Umbilical cord (tissue), 2 donors: ENCODE measurements around the gene LYPD6. TPM values are rescaled to one million over a fixed set of nuclear protein-coding genes. Genes with fewer than 3 reads are reported as not detected.

Experiments used
- DNase-seq: peaks from one replicate; pipeline ENCODE4 v3.0.0-alpha.2; 2015; ENCODE audit warnings: low spot score
- total RNA-seq: library from RNA; depleted of rRNA; stranded (reverse); fragments of >200 nt; gene quantifications from one replicate; pipeline ENCODE4 v1.2.3, GENCODE V29; 2014; ENCODE audit warnings: low replicate concordance; ENCODE audit not compliant: insufficient read depth

Gene LYPD6
- total RNA-seq, 1 donor from 2014 or later, result 22.4 TPM

DNA sequence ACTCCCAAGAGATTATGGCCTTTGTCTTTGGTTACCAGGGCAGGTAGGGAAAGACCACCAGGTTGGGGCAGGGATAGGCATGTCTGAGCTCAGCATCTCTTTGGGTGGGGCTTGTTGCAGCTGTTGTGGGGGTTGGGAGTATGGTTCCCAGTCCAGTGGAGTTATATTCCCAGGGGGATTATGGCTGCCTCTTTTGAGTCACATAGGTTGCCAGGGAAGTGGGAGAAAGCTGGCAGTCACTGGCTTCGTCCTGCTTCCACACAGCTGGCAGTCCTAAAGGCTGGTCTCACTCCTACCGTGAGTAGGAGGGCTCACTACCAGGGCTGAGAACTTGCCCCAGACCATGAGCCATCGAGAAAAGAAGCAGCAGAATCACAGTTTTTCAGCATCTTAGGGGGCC is 79.1 kb downstream of the LYPD6 start:
- DNase-seq, result no peak

DNA sequence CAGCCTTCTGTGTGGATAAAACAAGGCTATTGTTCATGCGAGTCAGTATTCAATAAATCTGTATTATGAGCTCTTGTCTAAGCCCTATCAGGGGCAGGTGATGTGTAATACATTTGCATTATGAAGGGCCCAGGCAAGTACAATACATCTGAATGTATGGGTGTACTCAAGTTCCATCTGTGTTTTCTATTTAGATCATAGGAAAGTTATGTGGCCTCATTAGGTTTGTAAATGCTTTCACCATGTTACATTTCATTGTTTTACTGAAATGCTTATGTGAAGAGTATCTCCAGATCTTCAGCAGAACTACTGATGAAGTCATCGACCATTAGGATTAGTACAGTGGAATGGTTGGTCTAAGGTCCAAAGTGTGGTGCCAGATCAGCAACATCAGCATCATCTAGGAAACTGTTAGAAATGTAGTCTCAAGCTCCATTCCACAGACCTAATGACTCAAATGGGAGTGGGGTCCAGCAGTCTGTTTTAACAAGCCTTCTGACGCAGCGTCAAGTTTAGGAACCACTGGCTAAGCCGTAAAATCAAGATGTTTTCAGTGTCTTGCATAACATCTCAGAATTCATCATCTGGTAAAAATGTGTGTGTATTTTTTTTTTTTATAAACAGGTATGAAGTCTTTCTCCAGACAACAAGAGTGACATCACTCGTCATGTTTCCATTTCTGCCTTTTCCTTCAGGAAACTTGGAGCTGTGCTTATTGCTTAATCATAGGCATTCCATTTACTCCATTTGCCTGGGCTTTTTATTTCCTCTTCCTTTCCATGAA is 80.5 kb downstream of the LYPD6 start:
- peak; percentile 35 for DNase-seq

DNA sequence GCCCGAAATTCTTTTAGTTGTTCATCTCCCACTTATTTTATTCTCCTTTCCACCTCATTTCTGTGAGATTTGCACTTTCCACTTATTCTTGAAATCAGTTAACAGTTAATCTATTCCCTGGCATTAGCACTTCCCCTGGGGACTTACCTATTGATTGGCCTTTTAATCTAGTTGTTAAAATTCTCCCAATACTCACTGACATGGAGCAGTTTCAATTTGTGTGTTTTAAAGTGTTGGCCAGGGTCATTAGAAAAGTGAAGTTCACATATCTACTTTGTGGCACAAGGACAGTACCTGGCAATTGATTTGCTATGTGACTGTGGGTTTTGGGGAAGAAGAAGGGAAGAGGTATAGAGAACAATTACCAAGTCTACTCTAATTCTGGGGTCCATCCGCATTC is 83.1 kb downstream of the LYPD6 start:
- DNase-seq, result no peak

DNA sequence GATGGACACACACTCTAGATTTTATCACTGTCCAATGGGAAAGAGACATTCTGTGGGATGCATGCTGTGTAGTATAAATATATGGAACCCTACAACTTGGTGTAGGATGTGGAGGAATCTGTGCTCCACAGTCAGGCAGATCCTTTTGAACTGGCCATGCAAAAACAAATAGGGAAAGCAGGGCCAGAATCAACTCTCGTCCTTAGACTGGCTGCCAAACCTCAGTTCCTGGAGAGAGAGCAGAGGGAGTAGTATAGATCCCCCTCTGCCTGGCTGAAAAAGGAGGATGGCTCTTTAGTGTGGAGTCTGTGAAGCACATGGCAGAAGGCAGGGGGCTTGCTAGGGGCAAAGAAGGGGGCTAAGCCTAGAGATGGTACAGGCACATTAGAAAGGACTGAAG is 84.7 kb downstream of the LYPD6 start:
- DNase-seq, result no peak

DNA sequence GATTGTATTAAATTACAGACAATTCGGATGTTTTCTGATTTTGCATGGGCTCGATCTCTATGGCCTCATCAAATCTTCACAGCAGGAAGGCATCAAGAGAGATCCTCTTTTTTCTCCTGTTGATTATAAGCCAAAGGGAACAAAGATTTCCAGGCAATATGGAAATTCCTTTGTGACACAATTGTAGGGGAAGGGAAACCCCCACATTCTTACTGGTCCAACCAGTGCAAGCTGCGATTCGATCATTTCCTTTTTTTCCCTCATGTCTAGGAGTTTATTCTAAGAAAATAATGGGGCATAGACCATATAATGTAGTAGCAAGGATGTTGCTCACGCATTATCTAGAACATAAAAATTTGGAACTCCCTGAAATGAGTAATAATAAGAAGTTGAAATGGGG is 87.7 kb downstream of the LYPD6 start:
- DNase-seq, result no peak

DNA sequence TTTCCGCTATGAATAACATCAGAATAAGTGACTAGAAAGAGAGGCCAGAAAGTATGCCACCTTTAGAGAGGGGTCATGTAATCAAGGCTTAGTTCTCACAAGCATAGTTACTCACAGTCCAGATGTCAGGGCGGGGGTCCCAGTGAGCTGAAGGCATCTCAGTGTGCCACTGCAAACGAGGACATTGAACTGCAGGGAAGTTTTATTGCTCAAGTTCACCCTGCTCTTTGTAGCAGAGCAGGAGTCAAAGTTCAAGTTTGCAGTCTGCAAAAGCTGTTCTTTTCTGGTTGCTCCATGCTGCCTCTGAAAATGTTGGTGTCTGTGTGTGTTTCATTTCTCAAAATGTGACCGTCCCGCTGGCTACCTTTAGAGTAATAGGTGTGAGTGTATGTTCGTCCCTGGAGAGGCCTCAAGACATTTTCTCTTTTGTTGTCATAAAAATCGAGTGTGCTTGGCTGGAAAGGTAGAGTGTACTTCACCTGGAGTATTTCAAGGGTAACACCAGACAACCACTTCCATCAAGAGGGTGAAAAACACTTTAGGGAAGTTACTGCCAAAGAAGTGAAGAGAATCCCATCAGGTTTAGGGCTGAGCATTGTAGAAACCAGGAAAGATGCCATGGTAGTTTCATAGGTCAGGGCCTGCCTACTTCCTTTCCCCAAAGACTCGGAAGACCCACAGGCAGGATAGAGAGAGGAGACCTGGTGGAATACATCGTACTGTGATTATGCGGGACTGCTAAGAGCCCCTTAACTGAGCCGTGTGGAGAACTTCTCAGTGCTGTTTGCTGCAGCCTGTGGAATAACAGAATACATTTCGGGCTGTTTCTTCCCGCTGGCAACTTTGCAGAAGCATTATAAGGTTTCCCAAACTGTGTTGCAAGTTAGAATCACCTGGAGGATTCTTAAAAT is 89.9 kb downstream of the LYPD6 start:
- DNase-seq, result no peak

DNA sequence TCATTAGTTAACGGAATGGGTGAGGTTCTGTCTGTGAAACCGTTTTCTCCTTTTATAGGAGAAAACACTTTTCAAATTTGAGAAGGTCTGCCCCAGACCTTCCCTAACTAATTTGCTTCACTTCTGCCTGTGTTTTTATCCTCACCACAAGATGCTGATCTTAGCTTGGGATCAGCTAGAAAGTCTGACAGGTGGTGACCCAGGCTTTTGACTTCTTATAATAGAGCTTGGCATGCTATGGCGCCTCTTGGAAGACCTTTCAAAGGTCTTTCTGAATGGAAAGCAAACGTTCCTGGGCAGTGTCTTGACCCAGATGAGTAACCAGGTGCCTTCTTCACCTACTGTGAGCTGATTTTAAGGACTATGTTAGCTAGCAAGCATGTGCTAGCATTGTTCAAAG is 91.4 kb downstream of the LYPD6 start:
- DNase-seq, result no peak

DNA sequence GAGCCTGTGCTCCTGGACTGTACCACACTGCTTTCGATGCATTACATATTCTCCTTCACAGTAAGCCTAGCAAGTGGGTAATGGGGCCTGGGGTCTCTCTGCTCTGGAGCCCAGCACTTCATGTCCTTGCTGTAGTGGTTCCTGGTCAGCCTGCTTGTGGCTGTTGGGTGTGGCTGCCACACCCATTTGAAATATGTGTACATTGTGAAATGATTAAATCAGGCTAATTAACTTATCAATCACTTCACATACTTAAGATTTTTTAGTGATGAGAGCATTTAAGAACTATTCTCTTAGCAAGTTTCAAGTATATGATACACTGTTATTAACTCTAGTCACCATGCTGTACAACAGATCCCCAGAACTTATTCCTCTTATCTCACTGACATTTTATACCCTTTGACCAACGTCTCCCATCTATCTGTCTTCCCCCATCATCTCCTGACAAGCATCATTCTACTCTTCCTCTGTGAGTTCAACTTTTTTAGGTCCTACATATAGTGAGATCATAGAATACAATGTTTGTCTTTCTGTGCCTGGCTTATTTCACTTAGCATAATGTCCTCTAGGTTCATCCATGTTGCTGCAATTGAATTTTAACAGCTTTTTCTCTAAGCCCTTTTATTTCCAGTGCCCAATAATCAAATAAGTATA is 92.1 kb downstream of the LYPD6 start:
- DNase-seq, result peak; percentile 57

DNA sequence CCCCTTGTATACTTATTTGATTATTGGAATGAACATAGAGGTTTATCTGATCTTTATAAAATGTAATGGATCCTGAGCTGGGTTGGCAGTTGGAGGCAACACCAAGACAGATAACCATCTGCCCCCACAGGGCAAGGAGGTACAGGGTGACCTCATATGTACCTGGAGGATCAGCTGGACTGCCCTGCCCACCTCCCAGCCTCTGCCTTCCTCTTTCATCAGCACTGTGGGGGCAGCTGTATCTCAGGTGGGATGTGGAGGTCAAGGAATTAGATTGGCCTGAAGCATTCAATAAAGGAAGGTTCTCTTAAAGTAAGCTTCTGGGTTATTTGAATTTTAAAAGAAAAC is 92.6 kb downstream of the LYPD6 start:
- no peak for DNase-seq

DNA sequence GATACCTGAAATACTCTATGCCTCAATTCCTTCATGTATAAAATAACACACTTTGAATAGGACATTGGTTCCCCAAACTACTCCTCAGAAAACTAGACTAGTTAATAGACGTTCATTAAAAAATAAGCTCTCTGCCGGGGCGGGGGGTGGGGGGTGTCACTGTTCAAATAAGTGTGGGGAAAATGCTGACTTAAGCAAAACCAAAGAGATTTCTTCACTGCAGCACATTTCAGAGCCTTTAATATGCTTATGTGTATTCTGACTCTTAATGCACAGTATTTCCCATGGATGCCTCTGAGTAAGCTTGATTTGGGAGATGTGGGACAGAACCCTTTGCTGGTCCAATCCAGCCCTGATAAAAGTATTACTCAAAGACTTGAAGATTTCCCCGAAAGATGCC is 93.2 kb downstream of the LYPD6 start:
- peak; percentile 32 for DNase-seq

DNA sequence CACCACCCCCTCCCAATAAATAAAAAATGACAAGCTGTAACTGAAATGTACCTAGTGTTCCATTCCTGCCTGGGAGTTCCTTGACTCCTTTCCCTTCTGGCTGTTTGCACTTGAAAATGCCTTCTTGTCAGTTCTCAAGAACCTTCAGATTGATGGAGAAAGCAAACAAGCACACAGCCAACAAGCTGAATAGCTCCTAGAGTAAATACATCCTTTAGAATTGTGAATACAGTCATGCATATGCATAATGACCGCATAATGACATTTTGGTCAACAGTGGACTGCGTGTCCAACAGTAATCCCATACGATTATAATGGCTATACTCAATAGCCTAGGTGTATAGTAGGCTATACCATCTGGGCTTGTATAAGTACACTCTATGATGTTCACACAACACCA is 97.0 kb downstream of the LYPD6 start:
- no peak for DNase-seq

DNA sequence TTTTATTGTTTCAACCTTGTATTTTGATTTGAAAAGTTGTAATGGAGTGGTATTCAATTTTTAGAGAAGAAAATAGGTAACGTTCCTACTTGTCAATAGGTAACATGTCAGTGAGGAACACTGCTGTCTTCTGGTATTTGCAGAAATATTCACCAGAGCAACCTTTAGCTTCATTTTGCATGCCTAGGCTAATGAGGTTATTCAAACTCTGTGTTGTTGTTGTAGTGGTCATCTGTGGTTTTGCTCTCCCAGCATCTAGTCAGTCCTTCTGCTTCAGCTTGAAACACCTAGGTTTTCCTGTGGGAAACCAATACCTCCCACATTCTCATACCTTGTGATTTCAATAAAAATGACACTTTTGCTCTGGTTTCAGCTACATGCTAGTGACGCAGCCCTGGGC is 98.4 kb downstream of the LYPD6 start:
- no peak for DNase-seq

DNA sequence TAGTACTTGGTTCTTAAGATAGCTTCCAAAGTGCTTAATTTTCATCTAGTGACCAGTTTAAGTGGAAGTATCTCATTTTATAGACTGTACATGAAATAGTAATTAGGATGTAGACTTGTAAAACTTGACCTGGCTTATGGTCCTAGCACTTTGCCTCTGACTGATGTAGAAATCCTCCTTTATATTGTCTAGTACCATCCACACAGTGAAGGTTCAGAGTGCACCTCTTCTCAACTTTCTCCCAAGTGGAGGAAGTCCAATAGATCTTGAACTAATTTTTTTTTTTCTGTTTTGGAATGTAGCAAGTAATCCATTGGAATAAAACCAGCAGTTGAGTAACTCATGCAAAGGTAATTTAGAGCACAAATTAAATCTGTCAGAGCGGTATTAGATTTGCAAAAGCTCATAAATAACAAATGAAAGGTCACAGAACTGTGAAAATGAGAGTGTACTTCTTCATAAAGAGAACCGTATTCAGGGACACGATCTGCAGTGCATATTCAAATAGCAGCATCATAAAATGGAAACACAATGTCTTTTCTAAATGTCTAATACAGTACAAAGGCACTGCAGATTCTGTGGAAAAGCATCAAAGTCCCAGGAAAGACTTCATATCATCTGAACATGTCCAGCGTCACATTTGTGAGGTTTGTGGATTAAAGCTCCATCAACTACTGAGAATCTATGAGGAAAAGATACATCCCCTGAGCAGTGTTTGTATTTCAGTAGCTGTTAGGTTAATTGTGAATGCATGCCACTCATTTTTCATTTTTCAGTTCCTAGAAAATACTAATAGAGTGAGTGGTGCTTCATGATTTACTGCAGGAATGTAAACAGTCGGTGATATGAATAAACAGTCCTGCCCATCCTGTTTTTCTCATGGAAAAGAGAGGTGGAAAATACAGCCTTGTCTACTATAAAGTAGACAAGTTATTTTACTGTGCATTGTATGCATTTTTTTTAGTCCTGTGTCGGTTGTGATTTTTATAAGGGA is 100.7 kb downstream of the LYPD6 start:
- peak; percentile 21 for DNase-seq

DNA sequence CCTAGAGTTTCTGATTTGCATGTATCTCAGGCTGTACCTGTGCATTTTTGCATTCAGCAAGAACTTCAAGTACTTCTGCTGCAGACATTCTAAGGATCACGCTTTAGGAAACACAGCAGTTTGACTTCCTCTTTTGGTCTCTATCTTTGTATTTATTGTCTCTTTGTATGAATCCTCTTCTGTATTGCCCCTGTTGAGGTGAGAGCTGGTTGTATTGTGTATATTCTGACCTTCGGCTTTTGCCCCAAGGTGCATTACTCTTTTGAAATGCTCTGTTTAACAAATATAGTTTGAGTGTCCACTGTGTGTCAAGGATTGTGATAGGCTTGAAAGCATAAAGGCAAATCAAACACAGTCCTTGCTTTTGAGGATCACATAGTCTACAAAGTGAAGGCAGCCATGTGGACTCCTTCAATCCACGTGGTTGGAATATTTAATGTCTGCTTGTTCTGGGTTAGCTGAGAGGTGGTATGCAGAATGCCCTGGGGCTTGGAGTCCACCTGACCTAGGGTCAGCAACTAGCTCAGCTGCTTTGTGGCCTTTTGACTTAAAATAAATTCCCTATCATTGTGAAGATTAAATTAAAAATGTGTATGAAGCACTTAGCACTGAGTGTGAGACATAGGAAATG is 108.1 kb downstream of the LYPD6 start:
- no peak for DNase-seq

DNA sequence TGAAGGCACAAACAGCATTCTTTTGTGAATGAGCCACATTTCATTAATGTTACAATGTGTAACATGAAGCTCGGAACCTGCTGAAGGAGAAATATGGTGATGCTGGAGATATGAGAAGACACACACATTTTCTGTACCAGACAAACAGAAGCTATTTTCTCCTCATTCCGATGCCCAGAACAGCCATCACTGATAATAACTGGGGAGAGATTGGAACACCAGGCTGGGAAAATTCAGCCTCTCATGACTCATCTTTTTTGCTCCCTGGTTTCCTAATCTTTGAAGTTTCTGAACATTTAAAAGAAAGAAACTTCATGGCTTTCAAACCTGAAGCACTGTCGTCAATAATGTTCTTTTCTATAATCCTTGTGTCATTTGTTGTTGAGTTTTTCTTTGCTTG is 110.9 kb downstream of the LYPD6 start:
- DNase-seq, result peak; percentile 63

DNA sequence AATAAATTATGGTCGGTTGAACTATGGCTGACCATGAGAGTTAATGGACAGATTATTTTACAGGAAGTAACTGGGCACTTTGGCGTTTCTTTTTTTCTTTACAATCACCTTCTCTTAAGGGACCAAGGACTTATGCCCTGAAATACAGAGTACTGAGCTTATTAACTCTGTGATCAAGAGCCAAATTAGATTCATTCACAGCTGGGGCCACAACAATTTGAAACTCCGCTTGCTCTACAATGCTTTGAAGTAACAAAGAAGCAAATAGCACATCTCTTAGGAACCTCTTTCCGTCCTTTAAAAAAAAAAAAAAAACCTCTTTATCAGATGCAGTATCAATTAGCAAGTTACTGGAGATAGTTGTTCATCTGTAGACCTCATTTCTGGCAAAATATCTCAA is 112.0 kb downstream of the LYPD6 start:
- DNase-seq, result no peak

DNA sequence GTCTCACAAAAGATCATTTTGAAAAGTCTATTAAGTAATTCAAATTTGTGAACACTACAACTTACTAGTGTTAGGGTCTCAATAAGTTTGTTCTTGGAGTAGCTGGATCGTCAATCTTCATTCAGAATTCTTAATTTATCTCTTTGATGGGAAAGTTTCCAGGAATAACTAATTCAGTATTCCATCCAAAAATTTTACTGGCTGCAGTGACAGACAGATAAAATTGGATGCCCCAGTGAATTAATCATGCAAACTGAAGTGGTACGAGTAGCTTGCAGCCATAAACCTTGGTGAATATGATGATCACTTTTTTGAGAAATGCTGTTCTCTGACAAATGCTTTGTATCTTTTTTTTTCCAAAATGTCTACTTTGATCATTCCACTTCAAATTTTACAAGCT is 112.8 kb downstream of the LYPD6 start:
- DNase-seq, result no peak

DNA sequence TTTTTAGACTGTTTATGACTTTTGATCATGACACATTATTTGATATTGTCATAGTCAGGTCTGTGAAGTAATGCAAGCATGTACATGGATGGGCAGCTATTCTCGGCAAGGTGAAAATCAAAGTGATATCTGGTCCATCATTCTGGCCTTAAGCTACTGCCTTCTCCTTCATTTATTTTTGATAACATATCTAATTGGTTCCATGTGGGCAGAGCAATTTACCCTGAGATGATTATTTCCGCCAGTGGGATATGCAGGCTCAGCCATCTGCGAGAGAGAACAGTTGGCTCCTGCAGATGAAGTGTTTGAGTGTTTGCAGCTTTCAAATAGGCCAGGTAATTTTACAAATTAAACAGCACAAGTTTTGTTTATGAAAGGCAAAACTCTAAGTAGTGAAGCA is 116.4 kb downstream of the LYPD6 start:
- no peak for DNase-seq

DNA sequence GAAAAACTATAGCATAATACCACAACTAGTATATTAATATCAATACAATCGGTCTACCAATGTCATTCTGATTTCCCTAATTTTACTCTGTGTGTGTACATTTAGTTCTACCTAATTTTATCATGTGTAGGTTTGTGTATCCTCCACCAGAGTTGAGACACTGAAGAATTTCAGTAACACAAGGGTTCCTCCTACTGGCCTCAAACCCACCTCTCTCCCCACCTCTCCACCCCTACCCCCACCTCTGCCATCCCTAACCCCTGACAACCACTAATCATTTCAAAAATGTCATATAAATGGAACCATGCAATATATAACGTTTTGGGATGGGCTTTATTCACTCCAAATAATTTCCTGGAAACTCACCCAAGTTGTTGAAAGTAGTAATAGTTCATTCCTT is 117.9 kb downstream of the LYPD6 start:
- DNase-seq, result no peak

DNA sequence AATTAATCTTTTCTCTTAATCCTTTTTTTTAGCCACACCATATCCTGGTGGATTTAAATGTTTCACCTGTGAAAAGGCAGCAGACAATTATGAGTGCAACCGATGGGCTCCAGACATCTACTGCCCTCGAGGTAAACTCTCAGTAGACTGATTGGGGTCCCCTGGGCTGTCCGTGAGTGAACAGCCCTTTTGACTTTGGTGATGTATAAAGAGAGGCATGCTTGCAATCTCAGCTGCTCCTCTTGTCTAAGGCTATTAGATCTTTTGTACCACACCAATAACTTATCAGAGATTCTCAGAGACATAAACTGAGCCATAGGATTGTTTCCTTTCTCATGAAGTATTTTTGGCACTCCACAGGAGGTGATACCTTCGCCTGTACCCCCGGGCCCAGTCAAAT is 118.6 kb downstream of the LYPD6 start:
- no peak for DNase-seq
